ENCODE measurements around the gene CDHR5.

DNA sequence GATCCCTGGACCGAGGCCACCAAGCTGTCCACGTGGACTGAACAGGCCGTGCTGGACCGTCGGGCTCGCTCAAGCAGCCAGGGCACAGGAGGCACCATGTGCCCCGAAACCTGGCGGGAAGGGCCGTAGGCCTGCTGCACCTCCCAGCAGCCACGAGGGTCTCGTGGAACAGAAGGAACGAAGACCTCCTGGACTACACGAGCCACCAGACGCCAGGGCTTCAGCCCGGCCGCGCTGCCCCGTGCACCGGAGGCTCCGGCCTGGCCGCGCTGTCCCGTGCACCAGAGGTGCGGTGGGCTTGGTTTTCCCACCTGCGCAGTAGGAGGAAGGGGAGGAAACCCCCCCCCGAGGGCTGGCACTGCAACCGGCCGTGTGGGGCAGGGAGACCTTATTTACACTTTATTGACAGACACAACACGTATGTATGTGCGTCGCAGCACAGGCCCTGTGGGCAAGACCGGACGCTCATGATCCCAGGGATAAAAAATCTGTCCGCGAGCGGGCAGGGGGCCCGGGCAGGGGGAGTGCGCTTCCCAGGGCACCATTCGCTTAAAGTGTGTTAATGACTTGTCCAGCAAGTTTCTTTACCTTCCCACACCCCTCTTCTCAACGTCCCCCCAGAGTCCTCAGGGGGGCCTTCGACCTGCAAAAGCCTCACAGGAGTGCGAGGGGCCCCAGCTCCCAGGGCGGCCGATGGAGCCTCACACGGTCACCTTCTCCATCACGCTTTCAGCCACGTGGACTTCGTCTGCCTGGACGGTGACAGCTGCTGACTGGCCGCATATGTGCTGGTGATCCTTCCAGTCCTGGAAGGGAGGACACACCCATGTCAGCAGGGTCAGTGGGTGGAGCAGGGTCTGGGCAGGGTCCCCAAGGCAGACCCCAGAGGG lies 19.3 kb upstream of the CDHR5 start:
- TF ChIP-seq CTCF (IDR thresholded peaks at IDR 0.05; ENCODE audit: borderline replicate concordance, extremely low read depth, low read length, poor library complexity, severe bottlenecking) (no peak), EZH2 (IDR thresholded peaks at IDR 0.05; ENCODE audit: borderline replicate concordance, low read depth, low read length, severe bottlenecking) (no peak)
